GM12872 (cell line): ENCODE data around the gene FSTL4.

Source experiments
- TF ChIP-seq, protein P1 (sequence below): IDR thresholded peaks from 3 replicates; pipeline ENCODE4 v1.5.1; 2011; ENCODE audit warnings: low read depth, mild to moderate bottlenecking, low read length, moderate library complexity; ENCODE audit not compliant: insufficient read depth

The FSTL4 gene

DNA sequence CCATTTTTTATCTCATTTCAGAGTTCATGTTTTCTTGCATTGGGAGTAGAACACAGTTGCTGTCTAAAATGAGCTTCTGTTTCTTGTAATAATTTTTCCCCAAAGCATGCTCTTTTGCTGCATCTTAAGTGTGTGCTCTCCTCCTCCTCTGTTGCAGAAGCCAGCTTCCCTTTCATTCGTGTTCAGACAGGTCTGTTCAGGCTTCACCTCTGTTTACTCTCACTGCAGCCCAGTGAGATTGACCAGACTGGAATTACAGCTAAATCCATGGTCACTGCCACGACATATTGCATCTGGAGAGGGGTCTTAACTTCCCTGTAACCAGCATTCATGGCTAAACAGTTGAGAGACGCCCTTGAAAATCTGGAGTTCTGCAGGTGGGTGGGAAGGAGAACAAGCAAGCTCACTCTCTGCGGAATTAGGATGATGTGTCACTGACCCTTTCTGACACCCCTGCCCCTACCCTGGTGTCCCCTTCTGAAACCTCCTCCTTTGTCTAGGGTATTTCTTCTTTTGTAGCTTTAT is 223.2 kb downstream of the FSTL4 start:
- TF ChIP-seq, protein P1, sequence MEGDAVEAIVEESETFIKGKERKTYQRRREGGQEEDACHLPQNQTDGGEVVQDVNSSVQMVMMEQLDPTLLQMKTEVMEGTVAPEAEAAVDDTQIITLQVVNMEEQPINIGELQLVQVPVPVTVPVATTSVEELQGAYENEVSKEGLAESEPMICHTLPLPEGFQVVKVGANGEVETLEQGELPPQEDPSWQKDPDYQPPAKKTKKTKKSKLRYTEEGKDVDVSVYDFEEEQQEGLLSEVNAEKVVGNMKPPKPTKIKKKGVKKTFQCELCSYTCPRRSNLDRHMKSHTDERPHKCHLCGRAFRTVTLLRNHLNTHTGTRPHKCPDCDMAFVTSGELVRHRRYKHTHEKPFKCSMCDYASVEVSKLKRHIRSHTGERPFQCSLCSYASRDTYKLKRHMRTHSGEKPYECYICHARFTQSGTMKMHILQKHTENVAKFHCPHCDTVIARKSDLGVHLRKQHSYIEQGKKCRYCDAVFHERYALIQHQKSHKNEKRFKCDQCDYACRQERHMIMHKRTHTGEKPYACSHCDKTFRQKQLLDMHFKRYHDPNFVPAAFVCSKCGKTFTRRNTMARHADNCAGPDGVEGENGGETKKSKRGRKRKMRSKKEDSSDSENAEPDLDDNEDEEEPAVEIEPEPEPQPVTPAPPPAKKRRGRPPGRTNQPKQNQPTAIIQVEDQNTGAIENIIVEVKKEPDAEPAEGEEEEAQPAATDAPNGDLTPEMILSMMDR = no peak

DNA sequence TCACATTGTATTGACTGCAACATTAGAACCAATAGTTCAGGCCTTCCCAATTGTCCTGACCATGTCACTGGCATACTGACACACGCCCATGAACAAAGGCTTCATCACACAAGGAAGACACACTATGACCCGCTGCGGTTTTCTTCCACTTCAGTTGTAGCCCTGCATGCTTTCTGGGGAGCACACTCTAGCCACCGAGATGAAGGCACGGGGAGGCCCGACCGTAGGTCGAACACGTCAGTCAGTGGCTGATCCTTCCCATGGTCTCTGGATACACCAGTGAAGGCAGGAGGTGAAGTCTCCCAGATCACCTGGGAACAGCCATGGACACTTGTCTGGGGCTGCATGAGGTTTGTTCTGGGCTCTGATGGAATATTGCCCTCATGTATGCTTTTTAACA is 224.7 kb downstream of the FSTL4 start:
- TF ChIP-seq, protein P1 = no peak

DNA sequence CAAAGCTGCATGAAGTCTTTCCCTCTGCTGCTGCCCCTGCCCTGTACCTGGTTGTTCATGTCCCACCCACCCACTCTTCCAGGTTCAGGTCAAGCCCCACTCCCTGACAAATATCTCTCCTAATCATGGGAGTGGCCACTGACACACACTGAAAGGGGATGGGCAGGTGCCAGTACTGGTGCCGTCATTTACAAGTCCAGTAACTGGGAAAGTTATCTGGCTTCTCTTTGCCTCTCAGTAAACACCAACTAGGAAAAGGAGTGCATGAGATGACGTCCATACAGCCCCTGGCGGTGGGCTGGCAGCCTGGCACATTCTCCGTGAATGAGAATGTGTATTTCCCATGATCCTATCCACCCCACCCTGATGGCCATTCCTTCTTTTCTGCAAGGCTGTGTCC is 225.2 kb downstream of the FSTL4 start:
- TF ChIP-seq, protein P1 = no peak

DNA sequence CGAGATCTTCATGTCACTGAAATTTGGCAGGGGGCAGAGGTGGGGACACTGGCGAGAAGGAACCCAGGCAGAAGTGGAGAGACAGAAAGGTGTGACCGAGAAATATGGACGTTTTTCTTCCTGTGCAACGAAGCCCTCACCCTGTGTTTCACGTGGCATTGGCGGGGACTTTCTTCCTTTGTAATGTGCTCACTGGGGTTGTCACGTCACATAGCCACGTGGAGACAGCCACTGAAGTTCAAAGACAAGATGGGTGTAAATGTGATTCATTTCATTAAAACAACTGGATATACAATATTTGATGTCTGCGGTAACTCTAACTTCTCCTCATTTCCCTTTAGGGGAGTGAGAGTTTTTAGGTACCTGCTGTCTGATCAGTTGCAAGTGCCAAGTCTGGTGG is 225.7 kb downstream of the FSTL4 start:
- TF ChIP-seq, protein P1 = no peak

GRCh38 chr5:133385346-133385745 is 227.0 kb downstream of the FSTL4 start:
- TF ChIP-seq, protein P1 = no peak

DNA sequence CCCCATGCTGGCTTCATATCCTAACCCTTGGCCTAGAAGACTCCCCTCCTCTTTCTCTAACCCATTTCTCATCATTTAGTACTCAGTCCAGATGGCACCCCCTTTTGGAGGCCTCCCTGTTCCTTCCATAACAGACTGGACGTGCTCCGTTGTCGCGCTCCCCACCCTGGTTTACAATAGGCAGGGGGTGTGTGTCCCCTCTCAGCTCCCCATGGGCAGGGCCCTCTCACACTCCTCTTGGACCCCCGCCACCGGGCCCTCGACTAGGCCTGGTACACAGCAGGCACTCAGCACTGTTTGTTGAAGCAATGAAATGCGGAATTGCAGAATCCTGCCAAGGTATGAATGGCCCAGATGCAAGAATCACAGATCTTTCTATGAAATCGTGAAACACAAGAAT is 227.4 kb downstream of the FSTL4 start:
- TF ChIP-seq, protein P1 = no peak

GRCh38 chr5:133384120-133384855 is 228.1 kb downstream of the FSTL4 start:
- TF ChIP-seq, protein P1 = no peak
